T-helper 2 cell (primary cell): ENCODE data around the gene SLU7.
A peak's percentile ranks its signal among the peaks of the same experiment; 100 is the strongest.

Experiments
- DNase-seq, 5 experiments: peaks; one replicate each; pipeline versions ENCODE4 v3.0.0 to v3.0.0-alpha.2; 2012 to 2022

SLU7 gene

DNA sequence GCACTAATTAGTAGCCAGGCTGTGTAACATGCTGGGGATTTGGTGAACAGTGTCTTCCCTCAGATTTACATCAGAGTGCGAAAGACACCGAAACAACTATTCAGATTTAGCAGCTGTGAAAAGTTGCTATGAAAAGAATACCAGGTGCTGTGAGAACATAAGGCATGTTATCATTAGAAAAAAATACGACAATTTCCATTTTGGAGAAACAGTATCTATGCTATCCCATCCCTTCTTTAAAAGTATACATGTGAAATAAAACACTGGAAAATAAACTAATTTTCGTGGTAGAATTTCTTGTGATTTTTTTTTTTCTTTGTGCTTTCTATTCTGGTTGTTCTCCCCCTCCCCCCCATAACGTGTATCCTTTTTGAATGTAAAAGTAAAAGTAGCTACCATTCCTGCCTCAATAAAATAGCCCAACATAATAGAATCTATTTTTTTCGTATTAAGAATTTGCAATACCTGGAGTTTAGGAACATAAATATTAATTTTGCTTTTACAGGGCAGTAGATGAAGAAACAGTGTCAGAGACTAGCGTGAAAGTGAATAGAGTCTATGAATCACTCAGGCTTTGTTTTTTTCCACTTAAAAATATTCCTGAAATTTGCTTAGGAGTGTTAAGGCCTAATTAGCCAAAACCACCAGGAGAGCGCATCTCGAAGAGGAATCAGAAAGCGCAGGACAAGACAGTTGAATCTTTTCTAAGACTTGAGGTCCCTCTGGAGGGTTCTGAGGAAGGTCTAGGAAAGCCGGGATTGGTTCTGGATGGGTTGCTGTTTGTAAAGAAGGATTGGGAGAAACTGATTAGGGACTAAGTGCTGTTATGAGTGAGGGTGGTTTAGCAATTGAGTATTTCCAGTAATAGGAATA is 813 bp upstream of the SLU7 start:
- DNase-seq: no peak

DNA sequence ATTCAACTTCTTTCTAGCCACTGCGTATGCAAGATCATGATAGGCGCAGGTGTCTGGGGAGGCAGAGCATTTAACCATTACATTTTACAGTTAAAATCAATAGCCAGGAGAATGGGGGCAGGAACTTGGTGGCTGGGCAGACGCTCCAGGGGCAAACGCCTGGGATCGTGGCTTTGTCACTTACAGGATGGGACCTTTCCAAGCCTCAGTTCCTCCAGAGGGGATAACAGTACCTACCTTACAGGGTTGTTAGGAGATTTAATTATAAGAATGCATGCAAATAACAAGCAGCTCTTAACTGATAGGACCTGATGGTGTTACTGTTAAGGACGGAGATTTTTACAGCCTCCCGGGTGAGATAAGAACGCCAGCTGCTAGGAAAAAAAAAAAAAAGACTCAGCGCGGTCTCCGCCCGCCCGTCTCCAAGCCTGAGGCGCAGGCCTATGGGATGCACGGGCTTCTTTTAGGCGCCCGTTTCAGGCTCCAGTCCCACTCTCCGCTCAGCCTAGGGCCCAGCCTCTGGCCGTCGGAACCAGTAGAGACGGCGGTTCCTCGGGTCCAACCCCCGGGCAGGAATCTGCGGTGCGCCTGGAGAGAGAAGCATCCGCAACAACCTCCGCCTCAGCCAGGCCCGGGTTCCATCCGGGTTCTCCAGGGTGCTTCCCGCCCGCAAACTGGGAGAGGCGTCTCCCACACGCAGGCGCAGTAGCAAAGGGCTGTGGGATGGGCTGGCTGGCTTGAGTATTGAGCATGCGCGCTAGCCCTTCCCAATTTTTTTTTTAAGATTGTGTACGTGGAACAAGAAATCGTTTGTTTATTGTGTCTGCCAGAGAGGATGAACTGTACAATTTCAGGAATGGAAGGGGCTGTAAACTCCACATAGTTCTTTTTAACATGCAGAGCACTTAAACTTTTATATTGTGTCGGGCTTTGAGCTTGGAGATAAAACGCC is 19.2 kb downstream of the SLU7 start, which contains the start of gene FAM200C:
FAM200C (minus strand) TSS at position 653 of the 952 bp plus-strand sequence. CDS start 4,564 bp downstream, outside the sequence.
- DNase-seq: peak; percentile 28 to 78 (median 46)

DNA sequence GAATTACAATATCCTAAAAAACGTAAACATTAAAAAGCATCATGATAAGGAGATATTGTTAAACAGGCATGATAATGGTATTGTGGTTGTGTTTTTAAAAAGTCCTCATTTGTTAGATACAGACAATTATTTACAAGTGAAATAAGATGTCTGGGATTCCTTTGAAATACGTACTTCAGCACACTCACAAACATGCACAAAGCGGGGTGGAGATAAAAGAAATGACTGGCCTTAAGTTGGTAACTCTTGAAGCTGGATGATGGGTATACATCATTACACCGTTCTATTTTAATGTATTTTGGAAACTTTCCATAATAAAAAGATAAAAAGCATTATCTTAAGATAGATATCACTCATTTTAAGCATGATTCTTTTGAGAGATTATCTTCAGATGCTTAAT is 20.1 kb downstream of the SLU7 start:
- DNase-seq: peak in 1 of 5 experiments; percentile 26

DNA sequence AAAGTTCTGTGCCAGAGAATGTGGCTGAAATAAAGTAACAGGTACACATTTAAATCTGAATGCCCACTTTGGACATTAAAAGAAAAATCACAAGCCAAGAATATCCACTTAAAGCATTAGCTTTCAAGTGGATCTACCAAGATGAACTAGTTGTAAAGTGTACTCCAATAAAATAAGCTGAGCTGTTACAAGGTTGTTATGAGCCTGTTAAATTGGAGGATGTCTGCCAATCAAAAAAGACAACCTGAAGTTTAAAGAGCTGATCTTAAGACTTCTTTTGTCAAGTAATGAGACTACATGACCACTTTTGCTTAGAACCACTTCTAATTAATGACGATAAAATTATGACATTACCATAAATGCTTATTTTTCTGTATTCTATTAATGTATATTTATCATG is 21.4 kb downstream of the SLU7 start:
- DNase-seq: no peak

DNA sequence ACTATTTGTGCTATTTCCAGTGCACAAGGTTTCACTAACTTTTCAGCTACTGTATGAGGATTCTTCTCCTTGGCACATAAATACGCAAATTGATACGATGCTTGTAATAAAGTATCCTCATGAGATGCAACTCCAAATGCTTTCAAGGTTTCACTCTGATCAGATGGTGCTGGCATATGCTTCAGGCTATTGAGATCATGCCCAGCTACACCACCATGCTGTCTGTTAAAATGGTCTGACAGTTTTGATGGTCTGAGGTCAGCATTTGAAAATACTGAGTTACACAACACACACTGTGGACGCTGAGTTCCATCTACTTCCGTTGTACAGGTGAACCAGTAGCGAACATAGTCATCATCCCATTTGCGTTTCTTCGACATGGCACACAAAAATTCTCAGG is 23.8 kb downstream of the SLU7 start:
- no peak for DNase-seq

DNA sequence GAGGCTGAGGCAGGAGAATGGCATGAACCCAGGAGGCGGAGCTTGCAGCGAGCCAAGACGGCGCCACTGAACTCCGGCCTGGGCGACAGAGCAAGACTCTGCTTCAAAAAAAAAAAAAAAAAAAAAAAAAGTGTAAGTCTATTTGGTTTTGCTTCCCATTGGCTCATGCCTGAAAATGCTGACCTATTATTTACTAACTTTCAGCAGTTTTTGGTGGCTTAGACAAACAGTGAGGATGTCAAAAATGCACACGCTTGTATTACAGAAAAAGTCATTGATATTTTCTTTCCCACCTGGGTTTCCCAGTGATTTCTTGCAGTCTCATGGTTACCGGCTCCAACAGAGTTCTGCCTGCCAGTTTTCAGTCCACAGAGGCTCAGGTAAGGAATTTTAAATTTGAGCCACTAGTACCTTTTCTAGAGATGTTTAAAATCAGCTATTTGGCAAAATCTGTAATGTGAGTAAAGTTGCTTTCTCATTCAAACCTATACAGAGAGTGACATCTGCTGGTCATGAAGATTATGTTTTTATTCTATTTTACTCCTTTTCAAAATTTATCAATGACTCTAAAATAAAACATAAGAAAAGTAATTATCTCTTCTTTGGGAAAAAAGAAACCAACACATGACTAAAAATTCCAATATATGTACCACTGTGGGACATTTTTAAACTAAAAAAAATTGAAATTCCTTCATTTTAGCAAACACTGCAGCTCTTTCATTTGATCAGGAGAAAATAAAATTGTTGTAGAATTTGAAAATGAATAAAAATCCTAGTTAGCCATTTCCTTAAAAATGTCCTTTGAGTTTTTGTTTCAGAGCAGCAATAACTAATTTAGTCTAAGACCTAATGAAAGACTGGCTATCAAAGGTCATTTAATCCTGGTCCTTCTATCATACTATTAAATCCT is 27.8 kb downstream of the SLU7 start:
- peak in 1 of 5 experiments; percentile 29 for DNase-seq

DNA sequence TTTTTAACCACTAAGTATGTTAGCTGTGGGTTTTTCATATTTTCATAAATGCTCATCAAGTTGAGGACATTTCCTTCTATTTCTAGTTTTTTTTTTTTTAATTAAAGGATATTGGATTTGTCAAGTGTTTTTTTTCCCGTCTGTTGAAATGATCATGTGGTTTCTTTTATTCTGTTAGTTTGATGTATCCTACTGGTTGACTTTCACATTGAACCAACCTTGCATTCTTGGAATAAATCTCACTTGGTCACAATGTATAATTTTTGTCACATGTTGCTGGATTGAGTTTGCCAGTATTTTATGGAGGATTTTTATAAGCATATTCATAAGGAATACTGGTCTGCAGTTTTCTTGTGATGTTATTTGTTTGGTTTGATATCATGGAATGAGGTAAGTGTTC is 31.4 kb downstream of the SLU7 start:
- no peak for DNase-seq

DNA sequence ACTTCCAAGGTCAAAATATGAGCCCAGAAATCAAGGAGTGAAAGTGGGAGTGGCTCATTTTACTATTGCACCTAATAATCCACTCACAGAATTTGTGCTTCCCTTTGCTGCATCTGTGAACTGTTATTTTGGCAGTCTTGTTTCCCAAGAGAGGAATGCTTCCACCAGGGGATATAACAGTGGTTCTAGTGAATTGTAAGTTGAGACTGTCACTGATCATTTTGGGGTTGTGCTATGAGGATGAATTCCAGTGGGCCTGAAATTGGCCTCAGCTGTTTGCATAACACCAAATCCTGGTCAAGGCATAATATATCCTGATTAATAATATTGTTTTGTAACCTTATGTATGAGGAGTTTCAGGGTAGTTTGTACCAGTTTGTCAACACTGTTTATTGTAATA is 33.4 kb downstream of the SLU7 start:
- no peak for DNase-seq

DNA sequence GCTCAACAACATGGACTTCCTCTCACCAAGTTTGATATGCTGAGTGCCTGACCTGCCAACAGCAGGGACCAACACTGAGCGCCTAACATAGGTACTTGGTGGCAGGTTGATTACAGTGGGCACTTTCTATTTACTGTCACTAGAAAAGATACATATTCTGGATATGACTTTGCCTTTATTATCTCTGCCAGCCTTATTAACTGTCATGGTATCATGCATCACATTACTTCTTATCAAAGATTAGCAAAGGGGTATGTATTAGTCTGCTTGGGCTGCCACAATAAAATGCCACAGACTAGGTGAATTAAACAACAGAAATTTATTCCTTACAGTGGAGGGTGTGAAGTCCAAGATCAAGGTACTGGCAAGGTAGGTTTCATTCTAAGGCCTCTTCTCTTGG is 34.2 kb downstream of the SLU7 start:
- no peak for DNase-seq

DNA sequence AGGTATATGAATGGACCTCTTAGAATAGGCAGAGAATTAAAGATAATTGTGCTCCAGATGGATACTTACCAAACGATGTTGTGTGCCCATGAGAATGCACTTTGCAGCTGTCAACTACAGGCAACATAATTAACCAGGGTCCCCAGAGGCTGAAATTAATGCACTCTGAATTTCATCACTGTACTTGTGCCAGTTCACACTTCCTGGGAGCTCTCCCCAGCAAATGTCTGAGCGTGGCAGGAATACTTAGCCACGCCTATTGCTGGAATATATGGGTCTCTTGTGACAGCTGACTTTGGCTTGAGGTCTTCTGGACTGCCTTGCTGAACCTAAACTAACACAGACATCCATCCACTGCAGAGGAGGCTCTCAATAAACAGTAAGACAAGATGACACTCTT is 36.5 kb downstream of the SLU7 start:
- DNase-seq: no peak

DNA sequence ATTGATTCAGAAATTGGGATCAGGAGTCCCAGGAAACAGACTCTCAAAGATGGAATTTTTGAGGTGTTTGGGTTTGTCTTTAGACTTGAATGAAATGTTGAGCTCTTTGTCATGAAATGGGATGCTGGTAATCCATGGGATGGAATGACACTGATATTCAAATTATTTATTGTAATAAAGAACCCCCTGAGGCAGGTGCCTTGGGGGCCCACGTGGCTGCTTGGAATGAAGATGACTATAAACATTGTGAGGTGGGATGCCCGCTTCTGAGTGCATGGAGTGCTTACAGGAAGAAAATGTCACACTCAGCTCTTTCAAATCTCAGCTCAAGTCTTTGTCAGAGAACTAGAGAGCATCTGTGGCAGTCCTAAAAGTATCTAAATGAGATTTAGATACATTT is 38.8 kb downstream of the SLU7 start:
- no peak for DNase-seq

DNA sequence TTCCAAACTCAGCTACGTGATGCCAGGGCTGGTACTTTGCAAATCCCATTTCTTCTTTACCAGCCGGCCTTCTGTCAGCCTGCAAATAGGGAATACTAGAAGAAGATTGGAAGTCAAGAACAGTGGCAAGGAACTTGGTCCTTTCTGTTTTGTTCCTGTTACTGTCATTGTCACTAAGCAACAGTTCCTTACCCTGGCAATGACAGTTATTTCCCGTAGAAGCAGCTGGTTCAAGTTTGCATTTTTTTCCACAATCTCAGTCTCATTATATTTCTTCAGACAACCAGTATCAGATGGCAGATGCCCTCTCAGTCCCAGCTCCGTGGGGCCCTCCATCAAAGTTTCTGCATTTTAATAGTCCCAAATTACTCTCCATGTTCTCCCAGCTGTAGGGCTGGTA is 39.4 kb downstream of the SLU7 start:
- no peak for DNase-seq

DNA sequence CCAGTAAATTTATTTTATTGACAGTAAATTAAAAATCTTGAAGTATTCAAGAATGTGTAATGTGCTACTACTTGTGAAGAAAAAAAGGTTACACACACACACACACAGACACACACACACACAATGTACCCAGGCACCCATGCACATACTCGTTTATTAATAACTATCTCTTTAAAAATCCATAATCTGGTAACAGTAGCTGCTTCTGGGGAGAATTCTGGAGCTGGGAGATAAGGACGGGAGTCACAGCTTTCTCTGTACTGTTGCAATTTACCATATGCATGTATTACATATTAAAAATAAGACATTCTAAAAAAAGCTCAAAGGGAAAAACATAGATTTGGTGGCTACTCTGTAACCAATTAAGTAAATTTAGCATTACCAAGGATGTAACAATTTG is 40.6 kb downstream of the SLU7 start:
- no peak for DNase-seq

DNA sequence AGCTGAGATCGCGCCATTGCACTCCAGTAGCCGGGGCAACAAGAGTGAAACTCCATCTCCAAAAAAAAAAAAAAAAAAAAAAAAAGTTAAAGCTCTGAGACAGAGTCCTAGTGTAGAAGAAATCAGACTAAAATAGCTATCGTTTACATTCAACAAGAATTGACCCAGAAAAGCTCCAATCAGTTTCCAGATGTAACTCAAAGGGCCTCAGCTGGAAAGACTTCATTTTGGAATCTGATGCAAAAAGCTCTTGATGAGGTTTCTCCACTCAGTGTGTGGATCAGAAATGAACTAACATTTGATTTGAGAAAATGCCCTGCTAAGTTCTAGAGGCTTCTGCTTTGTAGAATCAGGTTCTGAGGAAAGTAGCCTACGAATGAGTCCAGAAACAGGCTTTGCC is 41.2 kb downstream of the SLU7 start:
- no peak for DNase-seq

DNA sequence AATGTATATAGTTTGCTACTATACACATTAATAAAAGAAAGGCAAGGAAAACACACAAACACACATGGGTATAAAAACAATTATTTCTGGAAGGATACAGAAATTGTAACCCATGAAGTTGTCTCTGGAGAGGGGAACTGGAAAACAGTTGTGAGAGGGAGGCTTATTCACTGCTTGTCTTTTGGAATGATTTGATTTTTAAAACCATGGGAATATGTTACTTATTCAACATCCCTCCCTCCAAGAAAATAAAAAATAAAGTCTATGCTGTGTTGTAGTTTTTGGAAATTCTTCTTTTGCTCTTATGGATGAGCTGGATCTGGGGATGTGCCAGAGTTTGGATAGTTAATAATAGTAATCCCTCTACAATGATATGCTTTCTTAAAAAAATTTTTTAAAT is 42.5 kb downstream of the SLU7 start:
- DNase-seq: no peak

DNA sequence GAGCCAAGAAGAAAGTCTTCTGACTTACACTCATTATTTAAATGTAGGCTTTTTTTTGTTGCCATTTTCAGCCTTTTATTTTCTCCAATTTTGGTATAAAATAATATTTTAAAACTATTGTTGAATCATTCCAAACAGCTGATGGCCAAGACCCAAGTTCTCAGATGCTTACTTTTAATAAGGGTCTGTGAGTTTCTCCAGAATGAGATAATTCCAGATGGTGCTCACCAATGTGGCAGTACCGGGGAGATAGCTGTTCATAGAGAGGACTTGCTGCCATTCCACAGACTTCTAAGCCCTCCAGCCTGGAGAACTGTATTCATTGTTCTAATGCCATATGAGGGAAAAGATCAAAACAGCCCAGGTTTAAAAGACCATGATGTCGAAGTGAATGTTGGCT is 43.2 kb downstream of the SLU7 start:
- DNase-seq: no peak

DNA sequence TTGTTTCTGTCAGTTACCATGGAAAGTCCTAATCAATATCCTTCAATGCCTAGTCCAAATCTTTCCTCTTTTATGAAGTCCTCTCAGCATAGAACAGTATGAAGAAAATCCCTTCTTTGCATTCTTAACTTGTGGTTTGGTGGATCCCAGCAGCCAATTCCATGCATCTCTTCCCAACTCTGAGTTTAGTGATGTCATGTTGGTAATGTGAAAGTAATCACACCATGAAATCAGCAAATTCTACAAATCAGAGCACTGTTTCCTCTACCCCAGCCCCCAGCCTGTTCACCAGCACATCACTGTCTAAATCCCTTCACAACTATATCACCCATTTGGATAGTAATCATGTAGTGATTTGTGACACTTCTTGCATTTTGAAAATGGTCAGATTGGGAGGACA is 43.7 kb downstream of the SLU7 start:
- DNase-seq: no peak

DNA sequence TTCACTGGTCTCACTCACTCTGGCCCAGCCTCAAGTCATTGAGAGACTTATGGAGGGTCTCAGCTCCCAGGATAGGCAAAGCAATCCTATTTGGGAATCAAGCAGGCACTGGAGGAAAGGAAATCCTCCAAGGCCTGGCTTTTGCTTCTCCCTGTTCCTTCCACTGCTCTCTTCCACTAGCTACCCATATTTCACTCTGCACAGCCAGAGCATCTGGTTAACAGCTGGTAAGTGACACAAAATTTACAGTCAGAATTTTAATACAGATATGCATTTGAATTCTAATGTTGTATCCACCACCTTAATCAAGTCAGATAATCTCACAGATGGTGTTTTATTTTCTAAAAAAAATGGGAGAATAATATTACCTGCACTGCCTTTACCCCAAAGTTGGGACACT is 47.6 kb downstream of the SLU7 start:
- DNase-seq: no peak

DNA sequence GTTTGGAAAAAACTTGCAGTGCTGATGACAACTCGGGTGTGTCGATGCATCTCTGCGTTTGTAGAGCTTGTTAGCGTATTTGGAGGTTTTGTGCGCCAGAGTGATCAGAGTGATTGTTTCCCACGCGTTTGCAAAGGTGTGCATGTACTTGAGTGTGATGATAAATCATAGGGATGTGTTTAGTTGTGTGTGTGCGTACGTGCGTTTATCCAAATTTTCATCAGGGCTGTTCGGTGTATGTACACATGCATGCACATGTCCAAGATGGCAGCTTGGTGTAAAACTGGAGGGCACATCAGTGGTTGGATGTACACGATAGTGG is 48.2 kb downstream of the SLU7 start:
- DNase-seq: no peak

DNA sequence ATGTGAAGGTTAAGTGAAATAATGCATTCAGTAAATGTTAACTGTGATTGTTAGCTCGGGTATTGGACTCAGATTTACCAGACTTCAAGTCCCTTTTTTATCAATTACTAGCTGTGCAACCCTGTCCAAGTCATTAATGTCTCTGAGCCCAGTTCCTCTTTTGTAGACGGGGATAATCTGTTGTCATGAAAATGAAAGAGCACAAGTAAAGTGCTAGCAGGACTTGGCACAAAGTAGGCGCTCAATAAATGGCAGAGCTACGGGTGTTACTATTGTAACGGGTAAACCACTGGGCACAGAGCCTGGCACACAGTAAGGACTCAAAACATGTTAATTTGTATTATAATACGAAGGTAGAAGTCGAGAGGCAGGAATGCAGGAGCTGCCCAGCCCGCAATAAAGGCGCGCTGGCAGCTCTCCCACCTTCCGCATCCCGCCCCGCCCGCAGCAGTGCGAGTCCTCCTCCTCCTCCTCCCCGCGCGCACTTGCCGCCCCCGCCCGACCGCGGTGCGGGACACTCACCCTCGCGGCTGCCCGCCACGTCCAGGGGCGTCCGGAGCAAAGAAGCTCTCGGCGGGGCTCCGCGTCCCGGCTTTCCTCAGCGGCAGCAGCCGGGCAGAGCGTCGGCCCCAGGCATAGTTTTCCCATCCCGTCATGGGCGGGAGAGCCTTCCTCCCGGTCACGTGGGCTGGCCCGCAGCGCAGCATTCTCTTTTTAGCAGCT is 48.7 kb downstream of the SLU7 start, which contains the start of gene C1QTNF2:
C1QTNF2 (minus strand) TSS at position 637 of the 723 bp plus-strand sequence. CDS start 15,615 bp downstream, outside the sequence.
- DNase-seq: no peak

DNA sequence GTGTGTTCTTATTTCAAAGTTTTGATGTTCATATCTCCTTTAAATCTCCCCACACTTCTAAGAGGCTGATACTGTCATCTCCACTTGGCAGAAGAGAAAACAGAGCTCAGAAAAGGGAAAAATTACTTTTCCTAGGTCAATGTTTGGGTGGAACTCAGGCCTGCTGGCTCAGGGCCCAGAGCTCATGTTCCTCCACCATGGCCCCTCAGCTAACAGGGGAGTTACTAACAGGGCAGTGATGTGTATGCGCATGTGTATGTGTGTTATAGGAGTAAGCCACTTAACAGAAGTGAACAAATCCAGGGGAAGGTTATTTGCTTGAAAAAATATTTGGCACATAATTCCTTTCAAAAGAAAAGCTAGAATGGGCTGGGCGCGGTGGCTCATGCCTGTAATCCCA is 51.0 kb downstream of the SLU7 start:
- no peak for DNase-seq

DNA sequence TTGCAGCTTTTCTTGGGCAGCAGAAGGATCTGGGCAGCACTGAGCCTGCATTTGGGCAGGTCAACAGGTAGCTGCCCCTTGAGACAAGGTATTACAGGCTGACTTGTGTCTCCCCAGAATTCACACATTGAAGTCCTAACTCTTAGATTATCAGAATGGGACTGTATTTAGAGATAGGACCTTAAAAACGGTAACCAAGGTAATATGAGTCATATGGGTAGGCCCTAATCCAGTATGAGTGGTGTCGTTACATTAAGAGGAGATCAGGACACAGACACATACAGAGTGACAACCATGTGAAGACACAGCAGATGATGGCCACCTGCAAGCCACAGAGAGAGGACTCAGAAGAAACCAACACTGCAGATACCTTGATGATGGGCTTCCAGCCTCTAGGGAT is 51.6 kb downstream of the SLU7 start:
- DNase-seq: no peak
